Activated T-helper 1 cell treated with Interleukin-2 at 50 U/mL for 16 hours (primary cell): ENCODE results near the gene ARHGEF6.

Source experiments
- DNase-seq: peaks from one replicate; pipeline ENCODE4 v3.0.0-alpha.2; 2020; ENCODE audit warnings: low read depth

The ARHGEF6 gene

GRCh38 chrX:136745215-136746173 is 35.2 kb downstream of the ARHGEF6 start:
- no peak for DNase-seq

DNA sequence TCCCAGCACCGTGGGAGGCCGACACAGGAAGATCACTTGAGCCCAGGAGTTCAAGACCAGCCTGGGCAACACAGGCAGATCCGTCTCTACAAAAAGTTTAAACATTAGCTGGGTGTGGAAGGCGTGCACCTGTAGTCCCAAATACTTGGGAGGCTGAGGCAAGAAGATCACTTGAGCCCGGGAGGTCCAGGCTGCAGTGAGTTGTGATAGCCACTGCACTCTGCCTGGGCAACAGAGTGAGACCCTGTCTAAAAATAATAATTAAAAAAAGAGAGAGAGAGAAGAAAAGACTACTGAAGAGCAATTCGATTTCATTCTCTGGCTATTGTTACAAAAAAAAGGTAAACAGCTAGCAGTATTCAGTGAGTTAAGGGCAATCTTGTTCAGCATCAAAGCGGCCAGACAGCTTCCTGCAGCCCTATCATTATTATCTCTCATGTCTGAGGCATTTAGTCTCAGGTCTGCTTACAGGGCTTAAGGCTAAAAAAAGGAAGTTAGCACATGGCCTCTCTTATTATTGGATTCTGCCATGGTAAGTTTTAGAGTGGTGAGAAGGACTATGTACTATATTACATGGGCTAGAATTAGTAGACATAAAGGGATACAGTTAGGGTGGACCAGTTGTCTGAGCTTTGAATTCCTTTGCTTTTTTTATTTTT is 37.9 kb downstream of the ARHGEF6 start:
- DNase-seq, result no peak

GRCh38 chrX:136738049-136738729 is 42.5 kb downstream of the ARHGEF6 start:
- DNase-seq, result no peak

GRCh38 chrX:136736690-136737089 is 44.0 kb downstream of the ARHGEF6 start:
- DNase-seq, result no peak

DNA sequence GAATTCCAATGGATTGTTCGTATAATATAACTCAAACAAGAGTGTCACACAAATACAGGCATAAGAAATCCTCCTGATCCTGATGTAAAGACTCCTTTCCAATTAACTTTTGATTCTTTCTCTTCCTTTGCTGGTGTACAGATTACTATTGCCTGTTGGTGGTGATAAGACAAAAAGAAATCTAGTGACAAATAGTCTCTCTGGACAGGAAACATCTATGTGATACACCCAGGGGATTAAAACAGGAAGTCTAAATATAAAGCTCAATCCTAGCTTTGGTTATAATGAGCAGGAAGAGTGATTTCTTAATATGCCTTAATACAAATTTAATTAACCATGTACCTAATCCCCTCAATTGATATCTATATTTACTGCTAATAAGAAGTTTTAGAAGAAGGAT is 45.1 kb downstream of the ARHGEF6 start:
- DNase-seq, result no peak

DNA sequence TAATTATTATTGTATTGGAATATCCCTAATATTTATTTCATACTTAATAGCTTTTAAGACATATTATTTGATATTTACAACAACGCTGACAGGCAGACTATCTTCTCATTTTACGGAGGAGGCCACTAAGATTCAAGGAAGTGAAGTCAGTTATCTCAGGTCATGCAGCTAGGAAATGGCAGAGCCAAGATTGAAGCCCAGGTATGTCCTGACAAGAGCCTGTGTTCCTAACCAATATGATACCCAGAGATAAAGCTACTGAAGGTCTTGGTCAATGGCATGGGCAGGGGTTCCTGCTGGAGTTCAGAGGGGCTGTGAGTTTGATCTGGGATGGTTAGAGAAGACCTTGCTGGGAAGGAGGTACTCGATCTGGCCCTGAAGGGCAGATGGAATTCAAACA is 47.1 kb downstream of the ARHGEF6 start:
- DNase-seq, result no peak

DNA sequence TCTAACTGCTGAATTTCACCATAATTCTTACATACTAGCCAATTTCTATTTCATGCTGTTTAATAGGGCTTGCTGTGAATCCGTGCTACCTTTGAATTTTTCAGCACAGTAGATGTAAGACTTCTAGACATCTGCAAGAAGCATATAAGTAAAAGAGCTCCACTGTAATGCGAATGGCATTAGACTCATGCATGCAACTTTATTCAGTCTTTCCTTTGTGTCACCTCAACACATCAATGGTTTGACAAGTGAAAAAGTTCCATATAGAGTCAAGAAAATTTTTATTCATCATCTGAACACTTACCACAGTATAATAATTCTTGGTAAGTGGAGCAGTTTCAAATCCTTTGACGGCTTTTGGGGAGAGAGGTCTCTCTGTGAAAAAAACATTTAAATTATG is 48.9 kb downstream of the ARHGEF6 start:
- no peak for DNase-seq

GRCh38 chrX:136731207-136731782 is 49.4 kb downstream of the ARHGEF6 start:
- DNase-seq, result no peak

DNA sequence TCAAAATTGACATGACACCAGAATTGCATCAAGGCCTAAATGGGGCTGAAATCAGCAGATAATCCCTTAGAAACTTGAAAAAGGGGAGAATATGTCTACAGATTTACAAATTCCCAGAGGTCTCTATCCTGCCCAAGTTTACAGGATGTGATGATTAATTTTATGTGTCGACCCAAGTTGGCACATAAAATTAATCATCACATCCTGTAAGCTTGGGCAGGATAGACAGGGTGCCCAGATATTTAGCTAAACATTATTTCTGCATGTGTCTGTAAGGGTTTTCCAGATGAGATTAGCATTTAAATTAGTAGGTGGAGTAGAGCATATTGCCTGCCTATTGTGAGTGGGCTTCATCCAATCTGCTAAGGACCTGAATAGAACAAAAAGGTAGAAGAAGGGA is 52.3 kb downstream of the ARHGEF6 start:
- no peak for DNase-seq

- no peak for DNase-seq
These were observed 55.2 kb downstream of the ARHGEF6 start for GRCh38 chrX:136725441-136726104.

GRCh38 chrX:136718091-136718490 is 62.6 kb downstream of the ARHGEF6 start:
- no peak for DNase-seq

GRCh38 chrX:136714626-136715599 is 65.8 kb downstream of the ARHGEF6 start:
- DNase-seq, result no peak

DNA sequence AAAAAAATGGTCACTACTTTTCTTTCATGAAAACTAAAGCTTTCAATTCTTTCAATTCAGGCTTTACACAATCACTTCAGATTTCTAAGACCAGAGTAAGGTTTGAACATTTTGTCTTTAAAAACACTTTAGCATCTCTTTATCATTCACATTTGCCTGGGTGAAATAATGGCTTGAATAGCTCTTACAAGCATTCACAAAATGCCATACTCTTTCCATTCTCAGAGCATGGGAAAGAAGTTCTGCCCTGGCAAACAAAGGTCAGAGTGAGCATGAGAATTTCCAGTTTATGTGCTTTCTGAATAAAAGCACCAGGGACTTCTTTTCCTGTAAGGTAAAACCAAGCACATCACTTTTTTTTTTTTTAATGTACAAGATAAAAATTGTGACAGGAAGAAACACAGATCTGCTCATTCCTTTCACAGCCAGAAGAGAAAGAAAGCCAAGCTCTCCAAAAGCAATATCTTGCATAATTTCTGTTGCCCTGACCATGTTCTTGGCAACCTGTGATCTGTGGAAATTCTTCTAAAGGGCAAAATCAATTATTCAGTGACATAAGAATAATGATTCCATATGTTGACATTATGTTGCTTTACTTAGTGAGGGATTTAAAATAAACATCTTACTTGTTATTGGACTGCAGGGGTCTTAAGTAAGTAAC is 68.0 kb downstream of the ARHGEF6 start:
- DNase-seq, result no peak

DNA sequence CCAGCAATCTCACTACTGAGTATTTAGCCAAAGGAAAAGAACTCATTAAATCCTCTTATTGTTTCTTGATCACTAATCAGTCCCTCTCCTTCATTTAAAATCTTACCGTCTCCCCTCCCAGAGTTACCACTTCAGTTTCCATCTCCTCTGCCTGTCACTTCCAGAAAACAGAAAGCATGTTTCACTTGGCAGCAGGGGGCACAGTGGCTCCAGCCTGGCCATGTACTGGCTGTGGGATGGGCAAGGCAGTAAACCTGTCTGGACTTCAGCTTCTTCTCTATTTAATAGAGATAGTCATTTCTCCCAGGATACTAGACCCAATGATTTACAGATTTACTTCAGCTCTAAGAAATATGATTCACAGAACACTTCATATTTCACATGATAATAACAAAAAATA is 69.6 kb downstream of the ARHGEF6 start:
- DNase-seq, result no peak

- DNase-seq, result no peak
These were observed 70.3 kb downstream of the ARHGEF6 start for GRCh38 chrX:136710325-136710951.

- DNase-seq, result no peak
These were observed 72.4 kb downstream of the ARHGEF6 start for GRCh38 chrX:136708348-136708747.

GRCh38 chrX:136697156-136697555 is 83.6 kb downstream of the ARHGEF6 start:
- DNase-seq, result no peak

- no peak for DNase-seq
These were observed 86.2 kb downstream of the ARHGEF6 start for GRCh38 chrX:136694431-136695087.

GRCh38 chrX:136692271-136692670 is 88.5 kb downstream of the ARHGEF6 start:
- no peak for DNase-seq
